GM18498 (cell line): Measurements from ENCODE around the gene SCD5.

Experiments
- ATAC-seq: cut with Tn5 transposase; IDR thresholded peaks from one replicate; pipeline ENCODE4 v1.9.1; 2021; ENCODE audit warnings: mild to moderate bottlenecking, moderate library complexity; ENCODE audit not compliant: unreplicated experiment

Gene SCD5

DNA sequence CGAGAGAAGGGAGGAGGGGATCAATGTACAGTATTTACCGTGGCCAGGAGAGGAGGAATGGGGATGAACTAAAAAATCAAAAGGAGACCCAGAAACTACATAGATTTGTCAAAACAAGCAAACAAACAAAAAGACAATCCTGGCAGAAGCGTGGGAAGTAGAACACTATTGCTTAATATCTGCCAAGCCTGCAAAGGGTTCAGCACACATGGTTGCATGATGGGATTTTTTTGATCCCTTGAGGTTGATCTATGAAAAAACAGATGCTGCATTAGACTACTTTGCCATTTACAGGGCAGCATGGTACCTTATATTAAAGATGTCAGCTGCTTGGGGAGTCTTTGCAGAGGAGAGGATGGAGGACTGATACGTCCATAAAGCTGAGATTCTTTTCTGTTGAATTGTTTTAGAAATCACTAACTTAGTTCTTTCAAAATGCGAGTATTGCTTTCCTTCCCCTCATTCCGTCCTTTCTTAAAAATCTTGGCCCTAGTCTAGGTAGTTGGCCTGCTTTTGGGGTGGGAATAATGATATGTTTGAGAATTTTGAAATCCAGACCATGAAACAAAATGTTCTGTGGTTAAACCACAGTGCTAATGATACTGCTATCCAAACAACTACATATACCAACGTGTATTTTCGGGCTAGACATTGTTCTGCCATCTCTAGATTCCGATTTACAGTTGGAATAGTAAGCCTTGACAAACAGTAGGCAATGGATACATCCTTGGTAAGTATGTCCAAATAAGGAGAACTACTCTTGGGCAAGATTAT lies 197.2 kb downstream of the SCD5 start:
- ATAC-seq, result no peak

DNA sequence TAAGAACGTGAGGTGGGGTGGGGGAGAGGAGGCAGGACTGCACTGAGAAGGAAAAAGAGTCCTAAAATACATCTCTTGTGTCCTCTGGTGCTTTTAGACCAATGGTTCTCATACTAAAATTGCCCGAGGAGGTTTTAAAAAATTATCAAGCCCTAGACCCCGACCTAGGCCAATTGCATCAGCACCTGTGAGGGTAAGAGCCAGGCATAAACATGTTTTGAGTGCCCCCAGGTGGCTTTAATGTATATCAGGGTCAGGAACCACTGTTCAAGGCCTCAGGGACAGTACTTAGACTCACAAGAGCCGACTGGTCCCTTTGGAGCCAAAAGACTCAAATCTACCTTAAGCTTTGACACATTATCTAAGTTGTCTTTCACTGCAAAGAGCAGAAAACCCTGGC lies 199.3 kb downstream of the SCD5 start:
- ATAC-seq, result no peak

DNA sequence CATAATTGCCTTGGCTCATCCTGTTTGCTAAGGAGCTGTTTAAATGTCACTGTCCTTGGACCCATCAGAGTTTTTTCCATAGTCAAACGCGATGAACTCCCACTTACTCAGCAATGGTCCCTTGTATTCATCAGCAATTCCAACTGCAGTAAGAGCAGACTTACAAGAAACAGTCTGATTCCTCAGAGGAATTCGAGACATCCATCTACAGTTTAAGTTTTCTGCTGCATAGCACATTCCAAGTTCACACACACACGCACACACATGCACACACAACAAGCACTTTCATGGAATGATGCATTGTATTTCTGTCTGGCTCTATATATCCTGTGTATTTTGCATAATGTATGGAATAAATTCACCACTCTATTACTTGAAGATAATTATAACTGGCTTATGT lies 204.1 kb downstream of the SCD5 start:
- no peak for ATAC-seq

DNA sequence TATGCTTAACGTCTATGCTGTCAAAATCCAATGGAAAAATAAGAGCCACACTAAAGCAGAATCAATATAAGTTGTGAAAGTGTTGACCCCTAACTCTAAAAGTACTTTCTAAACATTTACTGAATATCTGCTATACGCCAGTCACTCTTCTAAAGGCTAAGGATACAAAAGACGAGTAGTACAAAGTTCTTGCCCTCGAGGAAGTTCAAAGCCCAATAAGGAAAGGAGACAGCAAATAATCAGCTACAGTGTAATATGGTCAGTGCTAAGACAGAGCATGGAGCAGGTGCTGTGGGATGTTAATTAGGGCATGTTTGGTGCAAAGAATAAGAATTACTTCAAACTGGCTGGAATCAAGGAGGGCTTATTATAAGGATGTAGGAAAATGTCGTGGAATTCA lies 205.2 kb downstream of the SCD5 start:
- no peak for ATAC-seq

DNA sequence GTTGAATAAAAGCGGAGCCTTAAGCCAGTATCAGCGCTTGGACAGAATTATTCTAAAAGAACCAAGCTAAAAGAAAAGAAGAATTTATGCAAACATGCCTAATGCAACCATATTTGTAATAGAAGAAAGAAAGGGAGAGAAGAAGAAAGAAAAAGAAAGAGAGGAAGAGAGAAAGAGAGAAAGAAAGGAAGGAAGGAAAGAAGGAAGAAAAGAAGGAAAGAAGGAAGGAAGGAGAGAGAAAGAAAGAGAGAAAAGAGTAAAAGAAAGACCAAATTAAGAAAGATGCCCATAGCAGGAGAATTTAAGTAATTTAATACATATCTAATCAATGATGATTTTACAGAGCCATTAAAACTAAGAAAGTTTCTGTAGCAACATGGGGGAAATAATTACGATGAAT lies 206.0 kb downstream of the SCD5 start:
- no peak for ATAC-seq

DNA sequence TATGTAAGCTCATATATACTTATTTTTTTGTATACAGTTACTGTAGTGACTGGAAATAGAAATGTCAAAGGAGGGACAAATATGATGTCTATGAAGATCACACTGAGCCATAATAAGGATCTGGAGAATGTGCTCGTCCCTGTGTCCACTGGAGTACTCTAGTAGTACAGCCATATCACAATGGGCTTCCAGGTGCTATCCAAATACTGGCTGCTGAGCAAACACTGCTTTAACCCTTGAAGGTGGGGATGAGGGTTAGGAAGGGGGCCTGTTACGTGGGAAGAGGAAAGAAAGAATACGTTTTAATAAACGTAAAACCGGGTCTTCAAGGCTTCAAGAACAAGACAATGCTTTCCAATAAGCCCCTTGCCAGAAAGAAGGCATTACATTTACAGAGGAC lies 207.0 kb downstream of the SCD5 start:
- ATAC-seq, result no peak

DNA sequence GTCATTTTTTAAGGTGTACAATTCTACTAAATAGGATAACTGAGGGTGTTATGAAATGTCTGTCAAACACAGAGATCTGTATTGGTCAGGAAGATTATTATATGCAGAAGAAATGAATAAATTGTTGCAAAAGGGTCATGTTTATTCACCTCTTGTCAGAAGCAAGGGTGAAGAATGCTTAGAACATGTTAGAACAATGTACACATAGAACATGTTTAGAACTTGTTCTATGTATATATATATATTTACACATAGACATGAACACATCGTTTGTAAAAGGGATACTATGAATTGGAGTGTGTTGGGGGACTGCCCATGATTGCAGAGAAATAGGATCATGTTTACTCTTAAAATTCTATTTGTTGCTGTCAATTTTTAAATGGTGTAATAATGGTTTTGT lies 208.8 kb downstream of the SCD5 start:
- no peak for ATAC-seq

DNA sequence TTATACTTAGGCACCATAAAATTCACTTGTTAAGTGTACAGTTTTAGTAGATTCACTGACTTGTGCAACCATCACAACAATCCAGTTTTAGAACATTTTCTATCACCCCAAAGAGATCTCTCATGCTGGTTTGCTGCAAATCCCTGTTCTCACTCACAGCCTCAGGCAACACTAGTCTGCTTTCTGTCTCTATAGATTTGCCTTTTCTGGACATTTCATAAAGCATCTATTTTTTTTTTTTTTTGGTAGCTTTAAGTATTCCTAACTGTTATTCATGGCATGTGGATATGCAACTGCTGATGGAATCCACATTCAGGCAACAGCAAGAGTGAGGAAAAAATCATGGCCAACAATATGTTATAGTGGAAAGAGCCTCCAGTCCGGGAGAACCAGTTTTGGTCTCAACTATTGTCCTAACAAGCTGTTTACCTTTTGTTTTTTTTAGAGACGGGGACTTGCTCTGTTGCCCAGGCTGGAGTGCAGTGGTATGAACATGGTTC lies 209.8 kb downstream of the SCD5 start:
- ATAC-seq, result no peak

DNA sequence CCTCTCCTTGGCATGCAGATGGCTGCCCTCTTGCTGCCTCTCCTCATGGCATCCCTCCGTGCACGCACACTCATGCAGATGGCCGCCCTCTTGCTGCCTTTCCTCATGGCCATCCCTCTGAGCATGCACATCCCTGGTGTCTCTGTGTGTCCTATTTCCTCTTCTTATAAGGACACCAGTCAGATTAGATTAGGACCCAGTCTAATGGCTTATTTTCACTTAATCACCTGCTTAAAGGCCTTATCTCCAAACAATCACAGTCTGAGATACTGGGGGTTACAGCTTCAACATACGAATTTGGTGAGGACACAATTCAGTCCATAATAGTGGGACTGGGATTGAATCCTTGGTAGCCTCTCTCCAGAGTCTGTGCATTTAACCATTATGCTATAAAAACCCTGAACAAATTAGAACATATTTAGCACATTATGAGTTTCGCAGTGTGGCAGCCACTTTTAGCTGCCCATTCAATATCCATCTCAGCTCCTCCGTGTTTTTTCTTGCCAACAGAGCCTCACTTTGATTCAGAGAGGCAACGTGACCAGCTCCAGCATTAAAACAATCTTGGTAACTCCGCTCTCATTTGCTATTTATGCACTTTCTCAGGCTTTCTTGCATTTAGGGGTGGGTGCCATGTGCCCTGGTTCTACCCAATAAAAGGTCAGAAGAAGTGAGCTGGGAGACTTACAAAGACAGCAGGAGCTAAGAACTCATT lies 210.6 kb downstream of the SCD5 start:
- no peak for ATAC-seq

DNA sequence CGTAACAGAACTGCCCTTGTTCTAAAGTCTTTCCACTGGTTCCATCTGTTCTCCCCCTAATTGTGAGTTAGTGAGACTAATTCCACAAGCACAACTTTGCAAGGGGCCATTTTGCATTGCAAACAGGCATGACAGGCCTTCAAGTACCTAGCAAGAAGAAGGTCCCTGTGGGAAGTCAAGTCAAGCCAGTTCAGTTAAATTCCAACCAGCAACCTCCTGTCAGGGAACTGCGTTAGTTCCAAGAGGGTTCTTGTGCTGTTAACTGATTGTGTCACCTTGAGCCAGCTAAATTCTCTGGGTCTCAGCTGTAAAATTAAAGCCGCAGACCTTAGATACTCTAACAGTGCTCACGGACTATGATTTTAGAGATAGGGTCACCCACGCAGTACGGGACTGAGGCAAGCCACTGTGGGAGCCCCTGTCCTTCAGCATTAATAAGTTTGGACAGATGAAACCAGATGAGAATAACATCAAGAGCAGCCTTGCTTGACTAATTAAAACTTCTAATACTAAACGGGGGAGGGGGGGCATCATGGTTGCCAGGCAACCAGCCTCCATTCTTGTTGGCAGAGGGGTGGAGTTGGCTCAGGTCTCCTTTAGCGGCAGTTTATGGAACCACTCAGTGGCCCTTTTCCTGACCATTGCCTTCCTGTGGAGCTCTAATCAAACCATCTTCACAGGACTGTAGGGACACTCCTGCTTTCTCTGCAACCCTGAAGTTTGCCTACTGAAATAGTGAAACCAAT lies 212.7 kb downstream of the SCD5 start:
- ATAC-seq, result no peak

DNA sequence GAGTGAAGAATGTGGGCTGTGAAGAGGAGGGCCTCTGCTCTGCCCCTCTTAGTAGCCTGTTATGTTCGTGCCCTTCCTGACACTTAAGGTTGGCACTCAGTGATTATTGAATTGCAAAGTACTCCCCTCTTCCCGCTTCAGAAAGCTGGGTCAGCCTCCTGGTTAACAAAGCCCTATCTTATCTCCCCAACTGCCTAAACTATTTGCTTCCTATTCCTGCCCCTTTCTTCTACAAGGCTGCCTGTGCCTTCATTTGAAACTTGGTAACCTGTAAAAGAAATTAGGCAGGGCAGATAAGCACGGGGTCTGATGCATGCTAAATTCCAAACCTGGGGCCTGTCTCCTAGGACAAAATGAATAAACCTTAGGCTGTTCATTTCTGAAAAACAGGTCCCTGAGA lies 213.7 kb downstream of the SCD5 start:
- no peak for ATAC-seq

DNA sequence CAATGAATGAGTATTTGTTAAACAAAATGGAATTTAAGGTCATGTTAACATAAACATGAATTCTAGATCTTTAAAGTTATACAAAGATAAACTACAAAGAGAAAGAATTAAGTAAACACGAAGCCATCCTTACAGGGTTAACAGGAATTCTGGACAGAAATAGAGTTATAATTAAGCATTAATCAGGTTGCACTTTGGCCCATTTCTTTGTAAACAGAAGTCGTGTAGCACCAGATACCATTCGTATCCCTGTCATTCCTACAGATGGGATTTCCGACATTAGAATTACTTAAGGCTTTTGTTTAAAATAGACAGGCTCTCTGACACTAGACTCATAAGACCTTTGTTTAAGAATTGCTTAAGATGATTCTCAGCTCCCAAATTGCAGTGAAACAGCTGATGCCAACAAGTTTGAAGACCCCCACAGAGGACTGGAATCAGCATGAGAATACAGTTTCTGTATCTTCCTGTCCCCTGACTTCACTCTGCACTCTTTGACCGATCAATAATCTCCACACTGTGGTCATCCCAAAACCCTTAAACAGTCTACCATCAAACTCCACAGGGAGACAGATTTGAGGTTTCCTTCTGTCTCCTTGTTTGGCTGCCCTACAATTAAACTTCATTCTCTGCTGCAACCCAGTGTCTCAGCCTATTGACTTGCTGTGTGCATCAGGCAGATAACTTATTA lies 214.6 kb downstream of the SCD5 start:
- no peak for ATAC-seq

DNA sequence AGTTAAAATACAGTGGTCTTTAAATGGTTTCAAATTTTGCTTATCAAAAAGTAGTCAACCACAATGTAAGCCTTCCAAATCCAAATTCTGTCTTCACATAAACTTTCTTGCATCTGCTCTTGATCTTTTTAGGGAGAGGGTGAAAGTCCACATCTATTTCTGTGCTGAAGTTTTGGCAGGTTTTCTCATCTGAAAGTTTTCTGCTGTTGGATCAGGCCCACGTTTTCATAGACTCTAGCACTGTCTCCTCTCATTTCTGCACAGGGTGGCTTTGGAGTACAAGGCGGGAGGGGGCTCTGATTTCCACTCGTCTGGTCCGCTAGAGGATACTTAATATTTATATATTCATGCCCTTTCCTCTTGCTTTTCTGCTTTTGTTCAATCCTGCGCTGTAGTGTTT lies 218.7 kb downstream of the SCD5 start:
- ATAC-seq, result no peak
